K562 (cell line): ENCODE data around the gene ZC3H12C.

Experiments used
- CEBPB ChIP-seq: fragments of 450-650 bp; IDR thresholded peaks from 2 replicates; pipeline ENCODE4 v1.6.1; 2016; ENCODE audit warnings: missing genetic modification characterization, missing compliant biosample characterization
- HNRNPK ChIP-seq: fragments of 200-400 bp; formaldehyde crosslinking; IDR thresholded peaks from one replicate; pipeline ENCODE4 v1.6.1; 2018; ENCODE audit warnings: mild to moderate bottlenecking, low read depth, low read length; ENCODE audit not compliant: poor library complexity, severe bottlenecking
- MYC ChIP-seq, 2 experiments: fragments of 250-450 bp in 1 of 2; sonication (Bioruptor Pico) in 1 of 2; IDR thresholded peaks; 2 replicates each; pipeline versions ENCODE4 v1.5.1 to v1.6.1; 2012 to 2021; ENCODE audit warnings: low read depth in 2 of 2, borderline replicate concordance in 1 of 2, improper control_type of control experiment in 1 of 2, low read length in 1 of 2, mild to moderate bottlenecking in 1 of 2, moderate library complexity in 1 of 2
- NFYB ChIP-seq: IDR thresholded peaks from 2 replicates; pipeline ENCODE4 v1.6.1; 2011; ENCODE audit warnings: mild to moderate bottlenecking, moderate library complexity; ENCODE audit not compliant: insufficient read length; ENCODE audit errors: extremely low read depth
- NUFIP1 ChIP-seq: fragments of 450-650 bp; IDR thresholded peaks from 2 replicates; pipeline ENCODE4 v1.6.1; 2018; ENCODE audit not compliant: partially characterized antibody
- POLR2A ChIP-seq: fragments of 450-650 bp; conservative IDR thresholded peaks from 2 replicates; pipeline ENCODE4 v1.6.1; 2016
- RAD21 ChIP-seq, 2 experiments: fragments of 250-450 bp in 1 of 2; fragments of 450-650 bp in 1 of 2; sonication (Bioruptor Pico) in 1 of 2; formaldehyde crosslinking in 1 of 2; IDR thresholded peaks in 1 of 2; conservative IDR thresholded peaks in 1 of 2; 2 replicates each; pipeline versions ENCODE4 v1.4.0 to v1.8.0; 2020 to 2022; ENCODE audit warnings: mild to moderate bottlenecking in 2 of 2, moderate library complexity in 1 of 2
- TAF1 ChIP-seq: IDR thresholded peaks from 2 replicates; pipeline ENCODE4 v1.6.1; 2011; ENCODE audit warnings: mild to moderate bottlenecking, low read length, moderate library complexity; ENCODE audit not compliant: insufficient read depth, control insufficient read depth, severe bottlenecking; ENCODE audit errors: extremely low read depth
- TCF7 ChIP-seq: sonication (generic); IDR thresholded peaks from 2 replicates; pipeline ENCODE4 v1.6.1; 2016; ENCODE audit warnings: antibody characterized with exemption, borderline replicate concordance
- TEAD2 ChIP-seq: fragments of 450-650 bp; IDR thresholded peaks from 2 replicates; pipeline ENCODE4 v1.6.1; 2016; ENCODE audit warnings: missing genetic modification characterization, control low read depth, missing compliant biosample characterization
- ZBED1 ChIP-seq: IDR thresholded peaks from 2 replicates; pipeline ENCODE4 v1.6.1; 2014
- ZFP1 ChIP-seq: fragments of 450-650 bp; formaldehyde crosslinking; IDR thresholded peaks from 2 replicates; pipeline ENCODE4 v1.4.0; 2020; ENCODE audit warnings: mild to moderate bottlenecking, mixed read lengths

DNA sequence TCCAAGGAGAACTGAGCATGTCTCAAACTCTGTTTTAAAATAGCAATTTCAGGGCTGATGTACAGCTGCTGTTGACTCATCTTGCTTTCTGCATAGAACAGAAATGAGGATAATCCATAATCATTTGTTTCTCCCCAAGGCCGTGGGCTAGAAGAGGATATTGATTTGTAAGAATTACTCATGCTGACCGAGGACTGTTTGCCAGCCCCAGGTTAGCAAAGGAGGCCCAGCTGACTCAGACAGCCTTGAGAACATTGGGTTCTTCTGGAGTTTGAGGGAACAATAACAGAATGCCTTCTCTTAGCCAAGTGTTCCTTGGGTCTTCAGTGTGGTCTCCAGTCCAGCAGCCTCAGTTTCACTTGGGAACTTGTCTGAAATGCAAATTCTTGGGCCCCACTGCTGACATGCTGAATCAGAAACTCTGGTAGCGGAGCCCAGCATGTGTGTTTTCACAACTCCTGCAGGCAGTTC is 92.0 kb downstream of the ZC3H12C start:
- TF ChIP-seq RAD21 (CRISPR knock-in tag; conservative IDR thresholded peaks at IDR 0.05 in 1 of 2, IDR thresholded peaks at IDR 0.05 in 1 of 2), result no peak
- TF ChIP-seq ZFP1 (CRISPR knock-in tag), result no peak
- TF ChIP-seq TEAD2 (tag), result no peak
- no peak for TF ChIP-seq HNRNPK
- no peak for TF ChIP-seq CEBPB (tag)
- no peak for TF ChIP-seq ZBED1
- no peak for TF ChIP-seq NFYB
- no peak for TF ChIP-seq POLR2A
- TF ChIP-seq NUFIP1, result no peak
- no peak for TF ChIP-seq TCF7
- TF ChIP-seq TAF1, result no peak
- TF ChIP-seq MYC (IDR thresholded peaks at IDR 0.05; ENCODE audit: low read depth, low read length), result no peak
- no peak for TF ChIP-seq MYC (CRISPR knock-in tag; IDR thresholded peaks at IDR 0.05; ENCODE audit: borderline replicate concordance, low read depth)
